ENCODE data around the gene RPS29.

GRCh38 chr14:49623387-49623786, 37.2 kb upstream of the RPS29 start:
- TF ChIP-seq POLR2A (IDR thresholded peaks at IDR 0.05) (no peak), CTCF (IDR thresholded peaks at IDR 0.05) (no peak)
